ENCODE data around the gene MED10. TPM values are rescaled to one million over a fixed set of nuclear protein-coding genes. Genes with fewer than 3 reads are reported as not detected.

Gene MED10
- polyA plus RNA-seq (ENCODE audit: insufficient read length) = 37.1 TPM

DNA sequence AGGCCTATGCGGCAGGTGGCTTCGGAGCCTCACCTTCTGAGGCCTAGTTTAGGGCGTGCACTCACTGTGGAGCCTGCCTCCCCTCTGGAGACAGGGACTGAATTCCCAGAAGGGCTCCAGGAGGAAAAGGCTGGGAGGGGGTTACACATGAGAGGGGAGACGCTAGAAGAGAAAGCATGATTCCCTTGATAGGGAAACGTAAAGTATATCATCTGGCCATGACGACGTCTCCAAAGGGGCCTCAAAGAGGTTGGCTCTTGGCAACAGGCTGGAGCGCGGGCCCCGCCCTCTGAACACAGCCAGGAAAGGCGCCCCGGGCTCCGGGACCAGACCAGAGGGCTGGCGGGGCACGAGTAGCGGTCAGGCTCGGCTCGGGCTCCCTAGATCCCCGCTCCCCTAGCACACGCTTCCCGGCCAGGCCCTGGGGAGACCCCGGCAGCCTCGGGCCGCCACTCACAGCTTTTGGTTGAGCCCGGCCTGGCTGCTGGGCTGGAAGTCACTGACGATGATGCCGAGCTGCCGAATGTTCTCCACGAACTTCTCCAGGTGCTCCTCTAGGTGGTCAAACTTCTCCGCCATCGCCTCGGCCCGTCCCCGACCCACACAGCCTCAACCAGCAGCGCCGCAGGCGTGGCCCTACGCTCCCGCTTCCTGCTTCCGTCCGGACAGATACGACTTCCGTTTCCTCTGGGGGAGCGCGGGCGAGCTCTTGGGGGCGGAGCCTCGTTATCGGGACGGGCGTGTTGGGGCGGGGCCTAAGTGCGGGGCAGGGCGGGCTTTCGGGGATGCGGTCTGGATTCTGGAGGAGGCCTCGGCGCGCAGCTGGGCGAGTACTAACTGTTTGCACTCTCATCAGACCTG is at the start of gene MED10:
MED10 (minus strand) TSS at position 643 of the 861 bp plus-strand sequence; CDS start at position 579, 64 bp downstream.
- peak; percentile 83 for DNase-seq (ENCODE audit: low read depth)

DNA sequence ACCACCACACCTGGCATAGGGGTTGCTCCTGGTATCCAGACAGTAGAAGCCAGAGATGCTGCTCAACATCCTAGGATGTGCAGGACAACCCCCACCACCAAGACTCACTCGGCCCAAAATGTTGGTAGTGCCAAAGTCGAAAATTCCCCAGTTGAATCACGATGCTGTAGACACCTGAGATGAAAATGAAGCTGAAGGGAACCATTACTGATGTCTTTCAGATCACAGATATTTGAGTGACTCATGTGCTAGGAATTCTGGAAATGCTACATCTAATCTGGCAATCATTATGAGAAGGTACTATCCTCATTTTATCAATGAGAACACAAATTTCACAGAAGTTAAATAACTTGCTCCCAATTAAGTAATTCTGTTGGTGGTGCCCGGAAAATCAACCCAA is 49.3 kb upstream of the MED10 start:
- no peak for DNase-seq (ENCODE audit: low read depth)

GRCh38 chr5:6424700-6425099 is 46.4 kb upstream of the MED10 start:
- DNase-seq (ENCODE audit: low read depth) = no peak

GRCh38 chr5:6424110-6424659 is 45.8 kb upstream of the MED10 start:
- DNase-seq (ENCODE audit: low read depth) = no peak

DNA sequence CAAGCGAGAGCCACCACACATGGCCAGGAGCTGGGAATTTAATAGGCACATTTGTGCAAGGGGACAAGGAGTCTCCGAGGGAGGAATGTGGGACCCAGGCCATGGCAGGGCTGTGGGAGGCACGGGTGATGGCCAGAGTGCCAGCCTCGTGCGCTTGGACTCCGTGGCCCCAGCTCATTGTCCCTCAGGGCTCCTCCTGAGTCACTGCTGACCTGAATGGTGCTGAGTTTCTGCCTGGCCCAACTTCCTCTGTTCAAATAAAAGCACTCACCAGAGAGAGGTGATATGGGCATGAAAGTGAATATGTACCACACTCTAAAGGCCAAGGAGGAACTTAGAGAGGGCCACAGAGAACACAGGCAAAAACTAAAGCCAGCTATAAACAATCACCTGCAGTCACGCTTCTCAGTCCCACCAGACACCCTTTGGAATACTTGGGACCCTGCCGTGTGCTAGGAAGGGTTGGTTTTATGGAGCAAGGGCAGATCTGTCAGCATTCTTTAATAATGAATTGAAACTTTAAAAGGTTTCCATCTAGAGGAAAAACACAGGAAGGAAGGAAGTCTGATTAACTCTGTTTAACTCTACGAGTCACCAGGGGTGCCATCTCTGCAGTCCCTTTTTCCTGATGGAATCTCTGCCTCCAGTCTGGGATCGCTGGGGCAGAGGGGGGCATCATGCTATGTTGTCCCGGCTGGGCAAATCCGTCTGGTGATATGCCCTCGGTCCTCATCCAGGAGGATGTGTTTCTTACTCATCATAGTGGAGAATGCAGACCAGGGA is 45.2 kb upstream of the MED10 start:
- DNase-seq (ENCODE audit: low read depth) = no peak

GRCh38 chr5:6419340-6419852 is 41.0 kb upstream of the MED10 start:
- DNase-seq (ENCODE audit: low read depth) = no peak

DNA sequence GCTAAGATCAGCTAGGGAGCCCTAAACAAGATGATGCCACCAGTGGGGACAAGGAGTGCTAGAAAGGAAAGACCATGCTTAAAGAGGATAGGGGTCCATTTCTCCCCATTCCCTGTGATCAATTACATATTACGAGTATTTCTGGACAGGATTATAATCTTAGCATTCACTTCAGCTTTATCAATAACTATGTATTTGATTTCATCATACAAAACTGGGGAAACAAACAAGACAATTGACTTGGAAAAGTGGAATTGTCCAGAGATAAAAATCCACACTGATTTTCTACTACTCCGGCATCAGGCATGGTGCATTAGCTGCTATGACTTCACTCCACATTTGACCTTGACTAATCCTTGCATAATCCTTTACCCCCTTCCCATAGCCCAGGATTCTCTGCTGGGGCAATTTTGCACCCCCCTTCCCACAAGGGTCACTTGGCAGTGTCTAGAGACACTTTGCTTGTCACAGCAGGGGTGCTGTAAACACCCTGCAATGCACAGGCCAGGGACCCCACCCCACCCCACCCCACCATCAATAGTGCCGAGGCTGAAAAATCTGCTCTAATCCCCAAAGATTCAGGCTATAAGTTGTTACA is 40.4 kb upstream of the MED10 start:
- DNase-seq (ENCODE audit: low read depth) = no peak

- no peak for DNase-seq (ENCODE audit: low read depth)
These were observed 39.3 kb upstream of the MED10 start for GRCh38 chr5:6417657-6418056.

GRCh38 chr5:6412811-6413210 is 34.5 kb upstream of the MED10 start:
- no peak for DNase-seq (ENCODE audit: low read depth)

DNA sequence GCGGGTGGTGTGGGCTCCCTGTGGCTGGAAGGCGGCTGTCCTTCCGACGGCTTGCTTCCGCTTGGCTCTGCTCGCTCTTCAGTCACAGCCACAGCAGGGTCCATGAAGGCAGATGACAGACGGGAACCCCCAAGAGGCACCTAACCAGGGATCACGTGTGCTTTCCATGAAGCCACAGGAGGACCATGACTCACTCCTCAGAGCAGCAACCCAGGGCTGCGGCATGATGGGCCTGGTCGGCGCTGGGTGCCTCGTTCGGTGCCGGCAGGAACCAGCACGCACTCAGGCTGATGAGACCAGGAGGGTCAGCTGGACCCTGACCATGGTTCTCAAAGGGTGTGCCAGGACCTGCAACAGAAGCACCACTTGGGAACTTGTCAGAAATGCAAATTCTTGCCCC is 32.8 kb upstream of the MED10 start:
- no peak for DNase-seq (ENCODE audit: low read depth)

DNA sequence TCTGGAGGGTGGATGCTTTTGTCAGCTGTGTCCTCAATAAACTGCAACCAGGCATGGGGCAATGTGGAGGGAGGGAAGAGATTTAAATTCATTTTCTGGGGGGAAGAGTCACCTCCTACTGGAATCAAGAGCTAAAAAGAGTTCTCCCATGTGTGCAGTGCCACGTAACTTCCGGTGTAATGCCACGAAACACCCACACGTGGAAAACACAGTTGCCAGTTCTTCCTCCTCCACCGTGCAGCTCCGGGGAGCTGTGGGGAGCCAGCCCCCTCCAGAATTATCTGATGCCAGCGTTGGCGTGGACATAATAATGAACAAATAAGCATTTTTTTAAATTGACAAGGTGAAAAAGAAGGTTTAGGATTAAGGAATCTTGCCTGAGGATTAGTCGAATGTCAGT is 32.1 kb upstream of the MED10 start:
- no peak for DNase-seq (ENCODE audit: low read depth)

GRCh38 chr5:6408627-6409446 is 30.5 kb upstream of the MED10 start:
- DNase-seq (ENCODE audit: low read depth) = no peak

DNA sequence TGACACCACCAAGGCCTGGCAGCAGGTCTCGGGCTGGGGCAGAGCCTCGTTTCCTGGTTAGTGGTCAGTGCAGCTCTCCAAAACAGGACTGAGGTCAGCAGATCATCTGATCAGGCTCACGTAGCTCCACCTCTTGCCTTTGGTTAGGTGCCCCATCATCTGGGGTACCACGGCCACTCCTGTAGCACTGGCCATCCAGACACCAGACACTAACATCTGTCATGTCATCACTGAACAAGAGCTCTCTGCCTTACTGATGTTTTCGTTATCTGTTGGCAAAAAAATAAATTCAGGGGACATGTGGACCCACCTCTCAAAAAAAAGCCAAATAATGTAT is 29.9 kb upstream of the MED10 start:
- no peak for DNase-seq (ENCODE audit: low read depth)

- DNase-seq (ENCODE audit: low read depth) = no peak
These were observed 29.4 kb upstream of the MED10 start for GRCh38 chr5:6407558-6408259.

DNA sequence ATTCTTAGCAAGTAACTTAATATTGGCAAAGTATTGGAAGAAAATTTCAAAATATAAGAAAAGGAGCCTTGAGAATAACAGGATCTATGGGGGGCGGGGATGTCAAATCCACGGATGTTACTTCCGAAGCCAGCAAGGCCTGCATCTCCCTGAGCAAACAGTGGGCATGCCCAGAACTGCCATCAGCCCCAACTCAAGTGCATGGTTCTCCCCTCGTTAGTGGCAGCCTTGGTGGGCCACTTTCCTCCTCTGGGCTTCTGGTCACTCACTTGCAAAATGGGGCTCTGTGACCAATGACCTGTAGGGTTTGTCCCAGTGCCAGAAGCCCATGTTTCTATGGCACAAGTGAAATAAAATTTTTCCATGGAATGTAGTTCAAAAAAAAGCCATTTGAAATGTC is 27.2 kb upstream of the MED10 start:
- no peak for DNase-seq (ENCODE audit: low read depth)

GRCh38 chr5:6404129-6404528 is 25.8 kb upstream of the MED10 start:
- no peak for DNase-seq (ENCODE audit: low read depth)

GRCh38 chr5:6403416-6403815 is 25.1 kb upstream of the MED10 start:
- DNase-seq (ENCODE audit: low read depth) = no peak

- no peak for DNase-seq (ENCODE audit: low read depth)
These were observed 24.6 kb upstream of the MED10 start for GRCh38 chr5:6402939-6403338.

GRCh38 chr5:6401410-6401809 is 23.1 kb upstream of the MED10 start:
- no peak for DNase-seq (ENCODE audit: low read depth)
